ENCODE results near the gene BNIPL.
A peak's percentile ranks its signal among the peaks of the same experiment; 100 is the strongest.

Gene BNIPL

DNA sequence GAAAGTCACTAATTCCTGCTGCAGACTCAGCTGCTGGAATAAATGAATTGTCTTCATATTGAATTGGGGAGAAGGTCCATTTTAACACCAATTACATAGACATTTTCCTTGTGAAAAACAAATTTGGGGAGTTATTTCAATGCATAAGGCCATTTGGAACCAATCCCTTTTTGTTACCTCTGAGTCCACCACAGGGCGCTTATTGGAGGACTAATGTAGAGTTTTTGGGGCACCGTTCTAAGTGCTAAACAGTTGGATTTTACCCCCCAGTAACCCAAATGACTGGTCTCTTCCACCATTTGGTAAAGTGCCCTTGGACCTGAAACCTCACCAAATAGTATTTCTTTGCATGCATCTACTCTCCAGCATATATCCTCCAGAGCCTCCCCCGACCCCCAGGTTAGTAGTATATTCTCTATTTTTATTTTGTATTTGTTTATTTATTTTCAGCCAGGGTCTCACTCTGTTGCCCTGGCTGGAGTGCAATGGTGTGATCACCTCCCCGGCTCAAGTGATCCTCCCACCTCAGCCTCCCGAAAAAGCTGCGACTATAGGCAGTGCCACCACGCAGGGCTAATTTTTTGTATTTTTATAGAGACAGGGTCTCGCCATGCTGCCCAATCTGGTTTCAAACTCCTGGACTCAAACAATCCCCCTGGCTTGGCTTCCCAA, 26.6 kb upstream of the BNIPL start:
- H3K4me3 ChIP-seq (ENCODE audit: low read depth, low read length) = peak overlapping the region; percentile 88
- TF ChIP-seq CTCF (IDR thresholded peaks at IDR 0.05; ENCODE audit: low read depth, low read length) = no peak

DNA sequence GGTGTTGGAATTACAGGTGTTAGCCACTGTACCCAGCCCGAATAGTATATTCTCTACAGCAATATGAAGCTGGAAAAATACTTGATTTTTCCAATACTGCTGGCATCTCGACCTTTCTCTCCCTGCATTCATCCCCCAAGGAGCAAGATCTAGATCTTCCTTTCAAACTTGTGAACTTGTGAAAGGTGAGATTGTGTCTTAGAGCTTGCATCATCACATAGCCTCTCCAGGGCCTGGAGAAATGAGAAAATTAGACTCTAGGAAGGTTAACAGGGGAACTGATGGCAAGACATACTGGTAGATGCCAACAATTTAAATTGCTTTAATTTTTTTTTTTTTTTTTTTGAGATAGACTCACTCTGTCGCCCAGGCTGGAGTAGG, 26.1 kb upstream of the BNIPL start:
- TF ChIP-seq CTCF (IDR thresholded peaks at IDR 0.05; ENCODE audit: low read depth, low read length) = no peak
- no peak overlapping the region for H3K4me3 ChIP-seq (ENCODE audit: low read depth, low read length)

GRCh38 chr1:151011154-151011850, 25.1 kb upstream of the BNIPL start:
- no peak for TF ChIP-seq CTCF (IDR thresholded peaks at IDR 0.05; ENCODE audit: low read depth, low read length)
- no peak overlapping the region for H3K4me3 ChIP-seq (ENCODE audit: low read depth, low read length)

- no peak for TF ChIP-seq CTCF (IDR thresholded peaks at IDR 0.05; ENCODE audit: low read depth, low read length)
- no peak overlapping the region for H3K4me3 ChIP-seq (ENCODE audit: low read depth, low read length)
Observed at GRCh38 chr1:151012684-151013471, 23.5 kb upstream of the BNIPL start.

DNA sequence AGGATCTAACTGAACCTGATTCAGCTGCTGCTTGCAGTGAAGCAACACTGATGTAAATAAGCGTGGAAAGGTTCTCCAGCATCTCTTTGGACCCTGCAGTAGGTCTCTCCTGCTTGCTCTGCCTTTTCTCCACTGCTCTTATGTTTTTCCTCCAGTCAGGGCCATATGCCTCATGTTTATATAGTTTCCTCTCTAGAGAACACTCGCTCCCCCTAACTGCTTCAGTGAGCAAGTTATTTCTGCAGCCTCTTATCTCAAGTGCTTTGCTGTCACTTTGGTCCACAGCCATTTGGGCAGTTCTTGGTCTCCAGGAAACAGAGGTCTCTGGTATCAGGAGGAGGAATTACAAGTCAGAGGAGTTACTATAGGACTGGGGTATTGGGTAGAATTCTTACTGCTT, 22.9 kb upstream of the BNIPL start:
- no peak overlapping the region for H3K4me3 ChIP-seq (ENCODE audit: low read depth, low read length)
- no peak for TF ChIP-seq CTCF (IDR thresholded peaks at IDR 0.05; ENCODE audit: low read depth, low read length)

- no peak overlapping the region for H3K4me3 ChIP-seq (ENCODE audit: low read depth, low read length)
- TF ChIP-seq CTCF (IDR thresholded peaks at IDR 0.05; ENCODE audit: low read depth, low read length) = peak; percentile 88
Observed at GRCh38 chr1:151024540-151025146, 11.7 kb upstream of the BNIPL start.

All from WI38 (cell line).